Measurements from ENCODE around the gene SCRN1. TPM values are rescaled to one million over a fixed set of nuclear protein-coding genes. Genes with fewer than 3 reads are reported as not detected.

SCRN1 gene
- total RNA-seq, 2 donors from 2014 or later: 20.4 to 30.4 TPM

GRCh38 chr7:29990931-29991330 is 1.3 kb upstream of the SCRN1 start:
- ATAC-seq: no peak
- no peak for DNase-seq
- 65 to 72% methylated on average over 4 of the region's 4 CpGs for WGBS, 2 donors
- H3K4me3 ChIP-seq: no peak overlapping the region
- H3K36me3 ChIP-seq (replicated peaks in 1 of 2; ENCODE audit: insufficient read depth in 1 of 2, low read depth in 2 of 2): no peaks in the 10 kb centered on the region
- no peak overlapping the region for H3K27ac ChIP-seq
- no peaks in the 10 kb centered on the region for H3K9me3 ChIP-seq
- TF ChIP-seq POLR2A (IDR thresholded peaks at IDR 0.05): no peak
- no peak for TF ChIP-seq CTCF (IDR thresholded peaks at IDR 0.05)
- H3K4me1 ChIP-seq: peaks cover 26% of the 10 kb centered on the region
- H3K27me3 ChIP-seq: no peaks in the 10 kb centered on the region
- intact Hi-C loops (cut with DNase I): no loop called here

GRCh38 chr7:29988424-29989256 is 961 bp downstream of the SCRN1 start:
- Histone ChIP-seq H3K4me3 (peak overlapping the region; percentile 60 to 64), H3K4me1 (peaks cover 26% of the 10 kb centered on the region), H3K27me3 (no peaks in the 10 kb centered on the region), H3K36me3 (replicated peaks in 1 of 2; ENCODE audit: insufficient read depth in 1 of 2, low read depth in 2 of 2) (no peaks in the 10 kb centered on the region), H3K27ac (peak overlapping the region; percentile 88 to 93 (median 92)), H3K9me3 (no peaks in the 10 kb centered on the region)
- intact Hi-C loops (cut with DNase I): no loop called here
- TF ChIP-seq POLR2A (IDR thresholded peaks at IDR 0.05) (peak in 1 of 3 donors; percentile 20), CTCF (IDR thresholded peaks at IDR 0.05) (no peak)
- 9 to 51% methylated on average over 15 to 56 of the region's 75 CpGs for WGBS, 2 donors
- DNase-seq (peak; percentile 39 to 54 (median 50)), ATAC-seq (peak; percentile 54)

DNA sequence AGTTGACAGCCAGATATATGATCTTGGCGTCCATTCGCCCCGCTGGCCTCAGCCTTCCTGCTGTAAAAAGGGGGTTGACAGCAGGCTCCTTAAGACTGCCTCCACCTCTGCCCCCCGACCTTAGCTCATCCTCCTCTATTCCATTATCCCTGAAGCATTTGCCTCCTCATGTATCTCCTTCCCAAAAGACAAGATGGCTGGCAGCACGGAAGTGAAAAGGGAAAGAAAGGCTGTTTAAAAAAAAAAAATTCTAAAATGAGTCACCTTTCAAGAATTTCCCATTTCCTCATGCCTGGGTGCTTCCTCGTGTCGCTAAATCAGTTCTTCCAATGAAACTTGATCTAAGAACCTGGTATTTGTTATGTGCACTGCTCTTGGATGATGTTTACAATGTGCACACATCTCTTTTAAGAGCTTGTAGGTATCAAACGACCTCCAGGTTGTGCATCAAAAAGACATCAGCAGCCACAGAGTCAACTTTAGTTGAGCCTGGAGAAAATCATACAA is 1.7 kb downstream of the SCRN1 start:
- H3K4me3 ChIP-seq: no peak overlapping the region
- intact Hi-C loops (cut with DNase I): no loop called here
- peak overlapping the region; percentile 88 to 93 (median 92) for H3K27ac ChIP-seq
- ATAC-seq: peak; percentile 62
- DNase-seq: peak; percentile 17 to 48 (median 32)
- 57 to 60% methylated on average over 8 of the region's 8 CpGs for WGBS, 2 donors
- no peaks in the 10 kb centered on the region for H3K27me3 ChIP-seq
- H3K36me3 ChIP-seq (replicated peaks in 1 of 2; ENCODE audit: insufficient read depth in 1 of 2, low read depth in 2 of 2): no peaks in the 10 kb centered on the region
- H3K4me1 ChIP-seq: peaks cover 26% of the 10 kb centered on the region
- H3K9me3 ChIP-seq: no peaks in the 10 kb centered on the region
- TF ChIP-seq CTCF (IDR thresholded peaks at IDR 0.05) (no peak), POLR2A (IDR thresholded peaks at IDR 0.05) (peak in 2 of 3 donors; percentile 41 to 60)

DNA sequence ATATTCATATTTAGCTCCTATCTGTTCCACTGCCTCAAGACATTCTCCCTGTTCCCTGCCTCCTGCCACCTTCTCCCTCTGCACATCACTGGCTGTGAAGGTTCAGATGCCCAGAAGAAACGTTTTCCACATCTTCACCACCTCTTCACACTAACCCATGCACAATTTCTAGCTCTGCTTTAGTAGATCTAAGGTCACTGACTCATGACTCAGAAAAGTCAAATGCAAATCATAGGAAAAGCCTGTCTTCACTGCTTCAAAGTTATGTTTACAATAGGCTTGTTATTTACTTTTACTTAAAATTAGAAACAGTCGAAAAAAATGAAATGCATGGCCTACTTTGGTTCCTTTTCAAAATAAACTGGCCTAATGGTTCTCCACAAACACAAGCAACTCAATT is 2.5 kb downstream of the SCRN1 start:
- intact Hi-C loops (cut with DNase I): no loop called here
- Histone ChIP-seq H3K4me1 (peaks cover 26% of the 10 kb centered on the region), H3K9me3 (no peaks in the 10 kb centered on the region), H3K27ac (peak overlapping the region; percentile 80 to 93 (median 92)), H3K36me3 (replicated peaks in 1 of 2; ENCODE audit: insufficient read depth in 1 of 2, low read depth in 2 of 2) (no peaks in the 10 kb centered on the region), H3K4me3 (no peak overlapping the region), H3K27me3 (no peaks in the 10 kb centered on the region)
- ATAC-seq (no peak), DNase-seq (no peak)
- 28% methylated on average over 2 of the region's 2 CpGs for WGBS, 2 donors
- TF ChIP-seq POLR2A (IDR thresholded peaks at IDR 0.05): no peak
- TF ChIP-seq CTCF (IDR thresholded peaks at IDR 0.05): no peak
